GM18498 (cell line): ENCODE measurements around the gene KIF3B.
"Not testable (repeated sequence)": the region's sequence is repeated elsewhere in the genome, so short reads cannot be mapped to it uniquely, and the experiment has no call there.

Source experiments
- ATAC-seq: cut with Tn5 transposase; IDR thresholded peaks from one replicate; pipeline ENCODE4 v1.9.1; 2021; ENCODE audit warnings: mild to moderate bottlenecking, moderate library complexity; ENCODE audit not compliant: unreplicated experiment

KIF3B gene

GRCh38 chr20:32380037-32380436 is 102.6 kb downstream of the KIF3B start:
- ATAC-seq, result not testable (repeated sequence)

GRCh38 chr20:32380745-32381144 is 103.3 kb downstream of the KIF3B start:
- ATAC-seq, result no peak

- ATAC-seq, result no peak
Observed at GRCh38 chr20:32382102-32382950, 104.9 kb downstream of the KIF3B start.

- not testable (repeated sequence) for ATAC-seq
Observed at GRCh38 chr20:32383441-32383840, 106.0 kb downstream of the KIF3B start.
